GM12878 (cell line): ENCODE measurements around the gene NSL1. TPM values are rescaled to one million over a fixed set of nuclear protein-coding genes. Genes with fewer than 3 reads are reported as not detected.

Experiments used
- ATAC-seq: fragments of 200-7000 bp; cut with Tn5 transposase; 3 replicates; pipeline ENCODE4 v1.9.1; 2020; ENCODE audit warnings: mild to moderate bottlenecking, moderate library complexity
- BruUV-seq: library from RNA; stranded (reverse); fragments of 400-500 nt; replicated peaks from 2 replicates; lab custom pipeline; 2021; lab: Mats Ljungman, UMichigan
- CTCF ChIA-PET: fragments of 300-600 bp; sonication (Branson Sonifier 250); formaldehyde crosslinking; extraction: SDS; loops from one replicate; lab custom pipeline; 2021; ENCODE audit warnings: inconsistent platforms; lab: Yijun Ruan, JAX
- POLR2A ChIA-PET: fragments of 350-600 bp; formaldehyde crosslinking; extraction: SDS; loops from one replicate; lab custom pipeline; 2021; ENCODE audit warnings: inconsistent platforms; lab: Charles Lee
- RAD21 ChIA-PET: fragments of 300-600 bp; sonication (Branson Sonifier 250); formaldehyde crosslinking; loops from one replicate; lab custom pipeline; 2023; ENCODE audit warnings: antibody characterized with exemption; ENCODE audit not compliant: unreplicated experiment; lab: Charles Lee
- SMC1A ChIA-PET: fragments of 300-600 bp; sonication (Branson Sonifier 250); formaldehyde crosslinking; loops from one replicate; lab custom pipeline; 2023; ENCODE audit not compliant: unreplicated experiment, uncharacterized antibody; lab: Charles Lee
- DNase-seq: peaks from one replicate; pipeline ENCODE4 v3.0.0-alpha.2; 2011; ENCODE audit warnings: low read depth, low spot score
- FAIRE-seq: peaks from 3 replicates; lab custom pipeline; 2011; peaks lifted over from hg19 to GRCh38; lab: Jason Lieb, UNC
- H2AFZ ChIP-seq: 2 replicates; pipeline ENCODE4 v1.6.0; 2011; ENCODE audit warnings: low read depth, low read length, control low read depth; ENCODE audit not compliant: control insufficient read depth
- H3K27ac ChIP-seq: 2 replicates; pipeline ENCODE4 v1.5.1; 2011; ENCODE audit warnings: control low read depth; ENCODE audit not compliant: control insufficient read depth, insufficient read depth
- H3K27me3 ChIP-seq, 2 experiments: replicated peaks in 1 of 2; 2 replicates each; pipeline versions ENCODE4 v1.6.0 to v1.6.1; 2011; ENCODE audit warnings: low read length in 1 of 2; ENCODE audit not compliant: control insufficient read depth in 2 of 2, insufficient read depth in 2 of 2
- H3K36me3 ChIP-seq, 2 experiments: 2 replicates each; pipeline ENCODE4 v1.5.1; 2011; ENCODE audit warnings: low read length in 1 of 2; ENCODE audit not compliant: control insufficient read depth in 2 of 2, insufficient read depth in 2 of 2
- H3K4me1 ChIP-seq: 2 replicates; pipeline ENCODE4 v1.6.1; 2011; ENCODE audit warnings: mild to moderate bottlenecking, low read length, moderate library complexity, mixed read lengths; ENCODE audit not compliant: control insufficient read depth, insufficient read depth
- H3K4me2 ChIP-seq: 2 replicates; pipeline ENCODE4 v1.6.0; 2011; ENCODE audit warnings: control low read depth; ENCODE audit not compliant: control insufficient read depth, insufficient read depth
- H3K4me3 ChIP-seq: fragments of 200-600 bp; sonication (generic); 2 replicates; pipeline ENCODE4 v1.5.1; 2016
- H3K79me2 ChIP-seq: 2 replicates; pipeline ENCODE4 v1.6.0; 2011; ENCODE audit warnings: low read length; ENCODE audit not compliant: control insufficient read depth, insufficient read depth
- H3K9ac ChIP-seq: 2 replicates; pipeline ENCODE4 v1.8.0; 2011; ENCODE audit warnings: low read length, control low read depth, mixed read lengths; ENCODE audit not compliant: control insufficient read depth, insufficient read depth
- H3K9me3 ChIP-seq: replicated peaks from 3 replicates; pipeline ENCODE4 v1.5.1; 2011; ENCODE audit warnings: mild to moderate bottlenecking, low read length; ENCODE audit not compliant: control insufficient read depth, insufficient read depth
- H4K20me1 ChIP-seq: 2 replicates; pipeline ENCODE4 v1.6.0; 2011; ENCODE audit not compliant: control insufficient read depth, insufficient read depth
- CREB1 ChIP-seq: IDR thresholded peaks from 2 replicates; pipeline ENCODE4 v1.6.1; 2012; ENCODE audit warnings: low read depth, mild to moderate bottlenecking, inconsistent platforms
- ETV6 ChIP-seq, 2 experiments: fragments of 450-650 bp in 1 of 2; IDR thresholded peaks in 1 of 2; conservative IDR thresholded peaks in 1 of 2; 2 replicates each; pipeline ENCODE4 v1.6.1; 2014; ENCODE audit warnings: antibody characterized with exemption in 1 of 2, borderline replicate concordance in 1 of 2, low read depth in 1 of 2, mild to moderate bottlenecking in 1 of 2, moderate library complexity in 1 of 2
- GATAD2B ChIP-seq: fragments of 450-650 bp; conservative IDR thresholded peaks from 2 replicates; pipeline ENCODE4 v1.6.1; 2017; ENCODE audit warnings: low read depth, mild to moderate bottlenecking, moderate library complexity
- NR2F1 ChIP-seq: fragments of 450-650 bp; conservative IDR thresholded peaks from 2 replicates; pipeline ENCODE4 v1.6.1; 2017; ENCODE audit warnings: mild to moderate bottlenecking
- POLR2AphosphoS5 ChIP-seq: IDR thresholded peaks from 2 replicates; pipeline ENCODE4 v1.6.1; 2011; ENCODE audit warnings: mild to moderate bottlenecking, low read length, inconsistent platforms
- SMAD1 ChIP-seq: fragments of 450-650 bp; IDR thresholded peaks from 2 replicates; pipeline ENCODE4 v1.6.1; 2018; ENCODE audit warnings: mild to moderate bottlenecking, low read depth; ENCODE audit not compliant: partially characterized antibody
- ZBTB4 ChIP-seq: fragments of 450-650 bp; formaldehyde crosslinking; IDR thresholded peaks from 2 replicates; pipeline ENCODE4 v1.4.0; 2022; ENCODE audit warnings: mild to moderate bottlenecking, moderate library complexity
- WGBS: methylation state at CpG from one replicate; pipeline ENCODE4 v1.1.6; 2016; ENCODE audit warnings: low lambda C conversion rate; ENCODE audit not compliant: insufficient replicate concordance, insufficient coverage; ENCODE audit errors: missing lambda C conversion rate; 5-methylcytosine and 5-hydroxymethylcytosine counted together
- in situ Hi-C: fragments of 300-500 bp; cut with MboI; formaldehyde crosslinking; loops from 9 replicates; pipeline ENCODE4 v1.14.3; 2018; ENCODE audit warnings: mixed read lengths
- intact Hi-C: fragments of 100-400 bp; cut with micrococcal nuclease; formaldehyde crosslinking; loops from one replicate; pipeline ENCODE4 v1.14.2; 2022; ENCODE audit not compliant: unreplicated experiment
- polyA plus RNA-seq, 11 experiments: library from polyadenylated mRNA; depleted of rRNA in 4 of 11; unstranded in 6 of 11; stranded (reverse) in 5 of 11; fragments of >200 nt; fragmentation: Nextera tagmentation in 4 of 11; fragmentation: Illumina TruSeq in 1 of 11; extraction: Ambion mirVana in 4 of 11; extraction: Trizol in 1 of 11; gene quantifications; 1 replicate in 1 of 11; 2 replicates in 10 of 11; pipeline versions ENCODE4 v1.2.1 to v1.2.3, GENCODE V29; 2011 to 2016; ENCODE audit warnings: inconsistent platforms in 2 of 11, missing spikeins in 2 of 11, low read depth in 1 of 11
- total RNA-seq, 4 experiments: library from RNA; depleted of rRNA in 3 of 4; stranded (reverse); fragments of >200 nt in 3 of 4; fragmentation: Illumina TruSeq in 1 of 4; extraction: Trizol in 1 of 4; gene quantifications; 2 replicates each; pipeline versions ENCODE4 v1.2.1 to v1.2.3, GENCODE V29; 2013 to 2021
- TF ChIP-seq, protein P1 (sequence below): IDR thresholded peaks from 2 replicates; pipeline ENCODE4 v1.6.1; 2012; ENCODE audit warnings: low read depth, low read length, improper control_type of control experiment

Gene NSL1
- total and polyA plus RNA-seq, 10 of the 15 experiments (the other 5 are each of a cell fraction or from before 2014, with no cell fraction given): 36.7 to 74.2 (median 46.4) TPM

- intact Hi-C loops (no loop called here), in situ Hi-C loops (no loop called here)
- ChIA-PET POLR2A (interaction anchor here (1.1 to 1.2 kb wide), 2 partner anchors 9 to 10 kb away, joined by 4 to 5 read pairs; no protein-coding TSS in a partner anchor), SMC1A (interaction anchor here (0.8 to 1.2 kb wide), 4 partner anchors 12 to 54 kb away, joined by 3 read pairs; no protein-coding TSS in a partner anchor), CTCF (interaction anchor here (1.1 to 3.8 kb wide), 2 partner anchors 21 to 57 kb away, joined by 3 to 12 read pairs; no protein-coding TSS in a partner anchor), RAD21 (no interaction called here)
- H3K9me3 ChIP-seq: no peaks in the 10 kb centered on the region; the same call in 2 of the 3 replicates
- no peaks in the 10 kb centered on the region for H4K20me1 ChIP-seq
- H2AFZ ChIP-seq: no peak overlapping the region
- H3K27me3 ChIP-seq: no peaks in the 10 kb centered on the region
- peaks cover 0 to 3% of the 10 kb centered on the region in 2 experiments; a peak in 2 of 4 replicates for H3K36me3 ChIP-seq
- no peak overlapping the region for H3K9ac ChIP-seq
- peaks cover 9% of the 10 kb centered on the region for H3K4me1 ChIP-seq
- no peak overlapping the region for H3K4me3 ChIP-seq
- FAIRE-seq (no peak), ATAC-seq (no peak), DNase-seq (no peak)
- no peak for TF ChIP-seq GATAD2B
- TF ChIP-seq, protein P1, sequence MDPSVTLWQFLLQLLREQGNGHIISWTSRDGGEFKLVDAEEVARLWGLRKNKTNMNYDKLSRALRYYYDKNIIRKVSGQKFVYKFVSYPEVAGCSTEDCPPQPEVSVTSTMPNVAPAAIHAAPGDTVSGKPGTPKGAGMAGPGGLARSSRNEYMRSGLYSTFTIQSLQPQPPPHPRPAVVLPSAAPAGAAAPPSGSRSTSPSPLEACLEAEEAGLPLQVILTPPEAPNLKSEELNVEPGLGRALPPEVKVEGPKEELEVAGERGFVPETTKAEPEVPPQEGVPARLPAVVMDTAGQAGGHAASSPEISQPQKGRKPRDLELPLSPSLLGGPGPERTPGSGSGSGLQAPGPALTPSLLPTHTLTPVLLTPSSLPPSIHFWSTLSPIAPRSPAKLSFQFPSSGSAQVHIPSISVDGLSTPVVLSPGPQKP: no peak
- no peaks in the 10 kb centered on the region for H3K79me2 ChIP-seq
- no peak overlapping the region for H3K27ac ChIP-seq
- no TSS peak for BruUV-seq
- H3K4me2 ChIP-seq: no peak overlapping the region
- 67% methylated on average over 5 of the region's 5 CpGs for WGBS
These were observed 63.0 kb downstream of the NSL1 start for GRCh38 chr1:212728606-212729005.

- H3K9ac ChIP-seq: no peak overlapping the region
- FAIRE-seq (no peak), DNase-seq (no peak), ATAC-seq (no peak)
- ChIA-PET CTCF (interaction anchor here (0.7 to 3.8 kb wide), 4 partner anchors 11 to 58 kb away, joined by 3 to 12 read pairs (median 3); no protein-coding TSS in a partner anchor), SMC1A (interaction anchor here (0.8 to 1.2 kb wide), 2 partner anchors 13 to 55 kb away, joined by 3 read pairs; no protein-coding TSS in a partner anchor), POLR2A (interaction anchor here (1.1 kb wide), 1 partner anchor 9 kb away, joined by 4 read pairs; no protein-coding TSS in a partner anchor), RAD21 (no interaction called here)
- H3K4me3 ChIP-seq: no peak overlapping the region
- peaks cover 0 to 3% of the 10 kb centered on the region in 2 experiments; a peak in 2 of 4 replicates for H3K36me3 ChIP-seq
- no TSS peak for BruUV-seq
- no peaks in the 10 kb centered on the region for H3K27me3 ChIP-seq
- no peaks in the 10 kb centered on the region; the same call in 2 of the 3 replicates for H3K9me3 ChIP-seq
- no peak overlapping the region for H3K27ac ChIP-seq
- no peak overlapping the region for H2AFZ ChIP-seq
- H3K4me1 ChIP-seq: peaks cover 9% of the 10 kb centered on the region
- H3K79me2 ChIP-seq: no peaks in the 10 kb centered on the region
- no peaks in the 10 kb centered on the region for H4K20me1 ChIP-seq
- WGBS: 73% methylated on average over 13 of the region's 13 CpGs
- in situ Hi-C loops (no loop called here), intact Hi-C loops (no loop called here)
- H3K4me2 ChIP-seq: no peak overlapping the region
- TF ChIP-seq POLR2AphosphoS5 (no peak), ETV6 (conservative IDR thresholded peaks at IDR 0.05 in 1 of 2, IDR thresholded peaks at IDR 0.05 in 1 of 2; ENCODE audit: borderline replicate concordance in 1 of 2, low read depth in 1 of 2) (no peak), NR2F1 (no peak), ZBTB4 (CRISPR knock-in tag) (no peak), CREB1 (no peak), SMAD1 (no peak)
- TF ChIP-seq, protein P1: no peak
These were observed 64.0 kb downstream of the NSL1 start for GRCh38 chr1:212727386-212728181.
